GM23248 (cell line): ENCODE measurements around the gene TENT4B.

Experiments
- EZH2 ChIP-seq: fragments of 200-600 bp; sonication (generic); IDR thresholded peaks from 2 replicates; pipeline ENCODE4 v1.6.1; 2018; ENCODE audit warnings: antibody characterized with exemption, mild to moderate bottlenecking; ENCODE audit not compliant: insufficient read depth, poor library complexity, severe bottlenecking
- EZH2phosphoT487 ChIP-seq: fragments of 200-600 bp; sonication (generic); IDR thresholded peaks from 2 replicates; pipeline ENCODE4 v1.6.1; 2018; ENCODE audit warnings: antibody characterized with exemption, moderate library complexity, mild to moderate bottlenecking, low read depth; ENCODE audit not compliant: insufficient read depth

DNA sequence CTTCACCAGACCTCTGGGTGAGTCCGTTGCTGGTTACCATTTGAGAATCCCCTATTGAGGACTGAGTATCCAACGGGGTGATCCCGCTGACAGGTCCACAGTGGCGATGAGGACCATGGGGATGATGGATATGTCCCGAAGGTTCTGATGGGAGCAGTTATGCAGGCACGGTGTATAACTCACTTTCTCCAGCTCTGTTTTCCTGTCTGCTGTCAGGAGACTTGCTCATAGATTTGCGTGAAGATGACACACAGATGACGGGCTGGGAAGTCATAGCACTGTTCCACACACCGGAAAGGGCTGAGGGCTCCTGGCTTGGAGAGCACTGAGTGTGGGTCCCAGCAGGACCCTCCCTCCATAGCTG, 91.0 kb downstream of the TENT4B start:
- TF ChIP-seq EZH2: no peak
- TF ChIP-seq EZH2phosphoT487: no peak
